HepG2 (cell line): ENCODE data around the gene CCDC85C. TPM values are rescaled to one million over a fixed set of nuclear protein-coding genes. Genes with fewer than 3 reads are reported as not detected.

ENCODE experiments used
- GLI4 ChIP-seq: sonication (generic); formaldehyde crosslinking; IDR thresholded peaks from 2 replicates; pipeline ENCODE4 v1.5.1; 2020; ENCODE audit warnings: missing genetic modification reagents, mild to moderate bottlenecking, moderate library complexity, borderline replicate concordance
- KLF15 ChIP-seq: sonication (generic); formaldehyde crosslinking; IDR thresholded peaks from 2 replicates; pipeline ENCODE4 v1.8.1; 2023; ENCODE audit warnings: borderline replicate concordance, mild to moderate bottlenecking, inconsistent platforms, missing genetic modification reagents, mixed read lengths
- RERE ChIP-seq: IDR thresholded peaks from 2 replicates; pipeline ENCODE4 v1.6.1; 2016; ENCODE audit warnings: low read depth, missing genetic modification reagents, missing compliant biosample characterization
- ZBTB14 ChIP-seq: sonication (generic); formaldehyde crosslinking; IDR thresholded peaks from 2 replicates; pipeline ENCODE4 v1.4.0; 2020; ENCODE audit warnings: missing genetic modification reagents
- ZFP90 ChIP-seq: sonication (generic); formaldehyde crosslinking; IDR thresholded peaks from 2 replicates; pipeline ENCODE4 v1.8.0; 2022; ENCODE audit warnings: missing genetic modification reagents, mild to moderate bottlenecking, inconsistent platforms, borderline replicate concordance
- ZNF407 ChIP-seq: sonication (generic); formaldehyde crosslinking; IDR thresholded peaks from one replicate; pipeline ENCODE4 v1.5.1; 2020; ENCODE audit warnings: mild to moderate bottlenecking, missing genetic modification reagents; ENCODE audit errors: not compliant biosample characterization
- ZNF414 ChIP-seq: sonication (generic); formaldehyde crosslinking; IDR thresholded peaks from 2 replicates; pipeline ENCODE4 v1.5.0; 2020; ENCODE audit warnings: missing genetic modification reagents
- ZNF724P ChIP-seq: sonication (generic); formaldehyde crosslinking; IDR thresholded peaks from 2 replicates; pipeline ENCODE4 v1.8.0; 2022; ENCODE audit warnings: missing genetic modification reagents, borderline replicate concordance
- polyA plus RNA-seq, 8 experiments: library from polyadenylated mRNA; depleted of rRNA in 3 of 8; stranded (reverse) in 7 of 8; unstranded in 1 of 8; fragments of >200 nt; fragmentation: Illumina TruSeq in 4 of 8; extraction: Trizol in 4 of 8; gene quantifications; 2 replicates each; pipeline versions ENCODE4 v1.2.1 to v1.2.3, GENCODE V29; 2011 to 2016; ENCODE audit warnings: low read depth in 4 of 8, missing spikeins in 1 of 8, mixed read lengths in 1 of 8; ENCODE audit not compliant: insufficient read depth in 1 of 8
- total RNA-seq, 5 experiments: library from RNA; depleted of rRNA; stranded (reverse); fragments of >200 nt; fragmentation: Illumina TruSeq; extraction: Trizol; gene quantifications; 2 replicates each; pipeline ENCODE4 v1.2.3, GENCODE V29; 2016; ENCODE audit warnings: low read depth in 1 of 5

CCDC85C gene
- total and polyA plus RNA-seq, 2 of the 13 experiments (the other 11 are each of a cell fraction or from before 2014, with no cell fraction given) = 18.8 to 43.8 TPM

GRCh38 chr14:99586054-99586760, 17.8 kb downstream of the CCDC85C start (continued):
- TF ChIP-seq ZNF407 (CRISPR knock-in tag) (no peak), KLF15 (CRISPR knock-in tag) (no peak), RERE (CRISPR knock-in tag) (no peak), ZBTB14 (CRISPR knock-in tag) (no peak), GLI4 (CRISPR knock-in tag) (no peak), ZNF414 (CRISPR knock-in tag) (no peak), ZNF724P (CRISPR knock-in tag) (no peak), ZFP90 (CRISPR knock-in tag) (no peak)
